HEK293 (cell line): Measurements from ENCODE around the gene SCN8A.

ENCODE experiments used
- CTCF ChIA-PET: fragments of 350-600 bp; formaldehyde crosslinking; extraction: SDS; loops from one replicate; lab custom pipeline; 2021; ENCODE audit warnings: antibody characterized with exemption; lab: Yijun Ruan, JAX
- POLR2A ChIA-PET: fragments of 300-600 bp; formaldehyde crosslinking; extraction: SDS; loops from one replicate; lab custom pipeline; 2020; ENCODE audit warnings: antibody characterized with exemption, inconsistent platforms; lab: Yijun Ruan, JAX
- H3K27ac ChIP-seq: fragments of 200-500 bp; sonication (Bioruptor generic); 2 replicates; pipeline ENCODE4 v1.5.1; 2014; ENCODE audit warnings: low read depth, low read length, control low read depth, inconsistent platforms; ENCODE audit errors: extremely low read depth
- H3K36me3 ChIP-seq, 2 experiments: fragments of 200-500 bp in 1 of 2; sonication (Bioruptor generic) in 1 of 2; 1 replicate in 1 of 2; 2 replicates in 1 of 2; pipeline ENCODE4 v1.5.1; 2014 to 2017; ENCODE audit warnings: inconsistent platforms in 2 of 2, low read length in 2 of 2; ENCODE audit not compliant: control insufficient read depth in 2 of 2, insufficient read depth in 1 of 2
- H3K4me1 ChIP-seq: fragments of 200-500 bp; sonication (Bioruptor generic); 2 replicates; pipeline ENCODE4 v1.5.1; 2014; ENCODE audit warnings: mild to moderate bottlenecking, low read length, inconsistent platforms; ENCODE audit not compliant: control insufficient read depth, insufficient read depth
- H3K4me3 ChIP-seq: 2 replicates; pipeline ENCODE4 v1.5.1; 2011; ENCODE audit warnings: low read depth, mild to moderate bottlenecking, control low read depth, low read length, moderate library complexity
- H3K9me3 ChIP-seq: fragments of 200-500 bp; sonication (Bioruptor generic); 2 replicates; pipeline ENCODE4 v1.5.1; 2014; ENCODE audit warnings: low read depth, low read length, inconsistent platforms; ENCODE audit not compliant: control insufficient read depth, insufficient read depth
- PBX3 ChIP-seq: sonication (generic); formaldehyde crosslinking; IDR thresholded peaks from 2 replicates; pipeline ENCODE4 v1.8.1; 2022; ENCODE audit warnings: mild to moderate bottlenecking, moderate library complexity, missing genetic modification reagents
- PRDM1 ChIP-seq: fragments of 450-650 bp; formaldehyde crosslinking; IDR thresholded peaks from 2 replicates; pipeline ENCODE4; 2016; ENCODE audit warnings: missing biosample characterization, missing genetic modification characterization
- SP3 ChIP-seq: fragments of 450-650 bp; formaldehyde crosslinking; IDR thresholded peaks from 2 replicates; pipeline ENCODE4 v1.5.1; 2016; ENCODE audit warnings: missing biosample characterization, missing genetic modification characterization
- ZBTB7A ChIP-seq: fragments of 450-650 bp; formaldehyde crosslinking; IDR thresholded peaks from 2 replicates; pipeline ENCODE4 v1.5.1; 2016; ENCODE audit warnings: low read depth, missing biosample characterization, missing genetic modification characterization
- ZNF114 ChIP-seq: fragments of 450-650 bp; formaldehyde crosslinking; IDR thresholded peaks from 2 replicates; pipeline ENCODE4 v1.5.0; 2017; ENCODE audit warnings: missing biosample characterization, missing genetic modification characterization
- ZNF341 ChIP-seq: fragments of 450-650 bp; formaldehyde crosslinking; IDR thresholded peaks from 2 replicates; pipeline ENCODE4; 2016; ENCODE audit warnings: low read depth, missing biosample characterization, missing genetic modification characterization
- ZNF350 ChIP-seq: fragments of 450-650 bp; formaldehyde crosslinking; IDR thresholded peaks from 2 replicates; pipeline ENCODE4 v1.5.0; 2017; ENCODE audit warnings: missing biosample characterization, mild to moderate bottlenecking, missing genetic modification characterization
- ZNF354C ChIP-seq: fragments of 450-650 bp; formaldehyde crosslinking; IDR thresholded peaks from 2 replicates; pipeline ENCODE4 v1.5.1; 2016; ENCODE audit warnings: missing biosample characterization, missing genetic modification characterization, low read depth, borderline replicate concordance
- ZNF488 ChIP-seq: fragments of 450-650 bp; formaldehyde crosslinking; IDR thresholded peaks from 2 replicates; pipeline ENCODE4 v1.5.1; 2016; ENCODE audit warnings: missing biosample characterization, missing genetic modification characterization
- ZNF549 ChIP-seq: fragments of 450-650 bp; IDR thresholded peaks from 2 replicates; pipeline ENCODE4 v1.5.1; 2018; ENCODE audit warnings: missing biosample characterization, missing genetic modification characterization, mild to moderate bottlenecking, inconsistent platforms, moderate library complexity
- ZNF555 ChIP-seq: fragments of 450-650 bp; formaldehyde crosslinking; conservative IDR thresholded peaks from 2 replicates; pipeline ENCODE4 v1.5.1; 2017; ENCODE audit warnings: missing biosample characterization, mild to moderate bottlenecking, missing genetic modification characterization, inconsistent platforms
- ZNF626 ChIP-seq: fragments of 450-650 bp; sonication (Bioruptor Pico); formaldehyde crosslinking; IDR thresholded peaks from 2 replicates; pipeline ENCODE4 v1.5.1; 2018; ENCODE audit warnings: missing biosample characterization, missing genetic modification characterization, inconsistent platforms
- ZNF658 ChIP-seq: fragments of 450-650 bp; formaldehyde crosslinking; IDR thresholded peaks from 2 replicates; pipeline ENCODE4; 2016; ENCODE audit warnings: missing biosample characterization, missing genetic modification characterization
- ZNF670 ChIP-seq: fragments of 450-650 bp; formaldehyde crosslinking; IDR thresholded peaks from 2 replicates; pipeline ENCODE4 v1.5.1; 2016; ENCODE audit warnings: missing biosample characterization, missing genetic modification characterization, low read depth
- ZNF785 ChIP-seq: fragments of 450-650 bp; formaldehyde crosslinking; IDR thresholded peaks from 2 replicates; pipeline ENCODE4 v1.5.1; 2016; ENCODE audit warnings: missing biosample characterization, missing genetic modification characterization
- ZSCAN16 ChIP-seq: fragments of 450-650 bp; formaldehyde crosslinking; IDR thresholded peaks from 2 replicates; pipeline ENCODE4 v1.5.1; 2016; ENCODE audit warnings: missing biosample characterization, missing genetic modification characterization
- TF ChIP-seq, protein P1 (sequence below): fragments of 450-650 bp; formaldehyde crosslinking; IDR thresholded peaks from 2 replicates; pipeline ENCODE4 v1.5.1; 2016; ENCODE audit warnings: missing biosample characterization, missing genetic modification characterization
- TF ChIP-seq, protein P2 (sequence below): fragments of 450-650 bp; formaldehyde crosslinking; IDR thresholded peaks from 2 replicates; pipeline ENCODE4 v1.5.1; 2016; ENCODE audit warnings: missing biosample characterization, missing genetic modification characterization
- TF ChIP-seq, protein P3 (sequence below): fragments of 450-650 bp; formaldehyde crosslinking; IDR thresholded peaks from 2 replicates; pipeline ENCODE4 v1.5.1; 2016; ENCODE audit warnings: missing biosample characterization, missing genetic modification characterization
- TF ChIP-seq, protein P4 (sequence below): fragments of 450-650 bp; formaldehyde crosslinking; IDR thresholded peaks from 2 replicates; pipeline ENCODE4 v1.5.1; 2016; ENCODE audit warnings: missing biosample characterization, missing genetic modification characterization, low read depth
- TF ChIP-seq, protein P5 (sequence below): fragments of 450-650 bp; formaldehyde crosslinking; optimal IDR thresholded peaks from 2 replicates; pipeline ENCODE3; 2016; ENCODE audit warnings: missing biosample characterization, mild to moderate bottlenecking, missing genetic modification characterization

The SCN8A gene

GRCh38 chr12:51837286-51837685 lies 246.3 kb downstream of the SCN8A start:
- CTCF ChIA-PET, result interaction anchor here (0.6 to 3.3 kb wide), 2 partner anchors 13 to 241 kb away, joined by 3 to 26 read pairs; no protein-coding TSS in a partner anchor
- TF ChIP-seq, protein P1, sequence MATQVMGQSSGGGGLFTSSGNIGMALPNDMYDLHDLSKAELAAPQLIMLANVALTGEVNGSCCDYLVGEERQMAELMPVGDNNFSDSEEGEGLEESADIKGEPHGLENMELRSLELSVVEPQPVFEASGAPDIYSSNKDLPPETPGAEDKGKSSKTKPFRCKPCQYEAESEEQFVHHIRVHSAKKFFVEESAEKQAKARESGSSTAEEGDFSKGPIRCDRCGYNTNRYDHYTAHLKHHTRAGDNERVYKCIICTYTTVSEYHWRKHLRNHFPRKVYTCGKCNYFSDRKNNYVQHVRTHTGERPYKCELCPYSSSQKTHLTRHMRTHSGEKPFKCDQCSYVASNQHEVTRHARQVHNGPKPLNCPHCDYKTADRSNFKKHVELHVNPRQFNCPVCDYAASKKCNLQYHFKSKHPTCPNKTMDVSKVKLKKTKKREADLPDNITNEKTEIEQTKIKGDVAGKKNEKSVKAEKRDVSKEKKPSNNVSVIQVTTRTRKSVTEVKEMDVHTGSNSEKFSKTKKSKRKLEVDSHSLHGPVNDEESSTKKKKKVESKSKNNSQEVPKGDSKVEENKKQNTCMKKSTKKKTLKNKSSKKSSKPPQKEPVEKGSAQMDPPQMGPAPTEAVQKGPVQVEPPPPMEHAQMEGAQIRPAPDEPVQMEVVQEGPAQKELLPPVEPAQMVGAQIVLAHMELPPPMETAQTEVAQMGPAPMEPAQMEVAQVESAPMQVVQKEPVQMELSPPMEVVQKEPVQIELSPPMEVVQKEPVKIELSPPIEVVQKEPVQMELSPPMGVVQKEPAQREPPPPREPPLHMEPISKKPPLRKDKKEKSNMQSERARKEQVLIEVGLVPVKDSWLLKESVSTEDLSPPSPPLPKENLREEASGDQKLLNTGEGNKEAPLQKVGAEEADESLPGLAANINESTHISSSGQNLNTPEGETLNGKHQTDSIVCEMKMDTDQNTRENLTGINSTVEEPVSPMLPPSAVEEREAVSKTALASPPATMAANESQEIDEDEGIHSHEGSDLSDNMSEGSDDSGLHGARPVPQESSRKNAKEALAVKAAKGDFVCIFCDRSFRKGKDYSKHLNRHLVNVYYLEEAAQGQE (tag by site-specific recombination), result no peak
- TF ChIP-seq ZNF658 (no peak), ZSCAN16 (tag by site-specific recombination) (no peak), ZNF341 (tag by site-specific recombination) (no peak), ZNF626 (tag by site-specific recombination) (no peak), ZNF670 (tag by site-specific recombination) (no peak), ZNF488 (no peak), ZNF549 (tag by site-specific recombination) (no peak), PRDM1 (no peak), ZNF785 (tag by site-specific recombination) (no peak), ZNF354C (tag by site-specific recombination) (no peak), ZNF114 (tag by site-specific recombination) (no peak), ZBTB7A (tag by site-specific recombination) (no peak)
- TF ChIP-seq, protein P2, sequence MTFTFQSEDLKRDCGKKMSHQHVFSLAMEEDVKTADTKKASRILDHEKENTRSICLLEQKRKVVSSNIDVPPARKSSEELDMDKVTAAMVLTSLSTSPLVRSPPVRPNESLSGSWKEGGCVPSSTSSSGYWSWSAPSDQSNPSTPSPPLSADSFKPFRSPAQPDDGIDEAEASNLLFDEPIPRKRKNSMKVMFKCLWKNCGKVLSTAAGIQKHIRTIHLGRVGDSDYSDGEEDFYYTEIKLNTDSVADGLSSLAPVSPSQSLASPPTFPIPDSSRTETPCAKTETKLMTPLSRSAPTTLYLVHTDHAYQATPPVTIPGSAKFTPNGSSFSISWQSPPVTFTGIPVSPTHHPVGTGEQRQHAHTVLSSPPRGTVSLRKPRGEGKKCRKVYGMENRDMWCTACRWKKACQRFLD (tag by site-specific recombination), result no peak
- no peaks in the 10 kb centered on the region for H3K9me3 ChIP-seq
- H3K36me3 ChIP-seq, result no peaks in the 10 kb centered on the region
- H3K4me1 ChIP-seq, result 0 out of 2 replicates have a peak, but pooled peaks cover 3% of the 10 kb centered on the region
- H3K4me3 ChIP-seq, result no peak overlapping the region
- POLR2A ChIA-PET, result no interaction called here
- H3K27ac ChIP-seq, result no peak overlapping the region

- CTCF ChIA-PET, result interaction anchor here (0.5 to 3.3 kb wide), 3 partner anchors 13 to 407 kb away, joined by 3 to 26 read pairs (median 5); no protein-coding TSS in a partner anchor
- H3K4me3 ChIP-seq, result no peak overlapping the region
- H3K4me1 ChIP-seq, result 0 out of 2 replicates have a peak, but pooled peaks cover 3% of the 10 kb centered on the region
- no peak overlapping the region for H3K27ac ChIP-seq
- no peaks in the 10 kb centered on the region for H3K36me3 ChIP-seq
- TF ChIP-seq ZNF555 (tag by site-specific recombination), result no peak
- no peaks in the 10 kb centered on the region for H3K9me3 ChIP-seq
- POLR2A ChIA-PET, result no interaction called here
These were observed 247.0 kb downstream of the SCN8A start for GRCh38 chr12:51838036-51838435.

DNA sequence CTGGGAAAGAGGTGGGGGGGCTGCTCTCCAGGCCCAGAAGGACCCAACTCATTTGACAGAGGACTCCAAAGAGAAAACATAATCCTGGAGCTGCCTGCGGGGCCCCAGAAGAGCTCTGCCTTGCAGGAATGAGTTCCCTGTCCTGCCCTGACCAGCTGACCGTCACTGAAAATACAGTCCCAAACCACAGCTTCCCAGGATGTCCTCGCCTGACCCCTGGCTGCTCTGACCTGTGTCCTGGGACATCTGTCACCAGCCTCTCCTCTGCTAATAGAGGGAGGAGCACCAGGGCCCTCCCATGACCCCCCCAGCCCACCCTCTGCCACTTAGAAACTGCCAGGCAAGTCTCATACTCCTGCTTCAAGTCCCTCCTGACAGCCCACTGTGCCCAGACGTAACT lies 247.7 kb downstream of the SCN8A start:
- no peaks in the 10 kb centered on the region for H3K9me3 ChIP-seq
- H3K4me1 ChIP-seq, result 0 out of 2 replicates have a peak, but pooled peaks cover 3% of the 10 kb centered on the region
- H3K36me3 ChIP-seq, result no peaks in the 10 kb centered on the region
- CTCF ChIA-PET, result interaction anchor here (0.5 to 3.3 kb wide), 4 partner anchors 12 to 407 kb away, joined by 3 to 26 read pairs (median 4); no protein-coding TSS in a partner anchor
- no peak overlapping the region for H3K27ac ChIP-seq
- POLR2A ChIA-PET, result interaction anchor here (1.3 kb wide), 1 partner anchor 18 kb away, joined by 3 read pairs; no protein-coding TSS in a partner anchor
- no peak overlapping the region for H3K4me3 ChIP-seq
- TF ChIP-seq PBX3 (CRISPR knock-in tag), result no peak
- TF ChIP-seq, protein P3, sequence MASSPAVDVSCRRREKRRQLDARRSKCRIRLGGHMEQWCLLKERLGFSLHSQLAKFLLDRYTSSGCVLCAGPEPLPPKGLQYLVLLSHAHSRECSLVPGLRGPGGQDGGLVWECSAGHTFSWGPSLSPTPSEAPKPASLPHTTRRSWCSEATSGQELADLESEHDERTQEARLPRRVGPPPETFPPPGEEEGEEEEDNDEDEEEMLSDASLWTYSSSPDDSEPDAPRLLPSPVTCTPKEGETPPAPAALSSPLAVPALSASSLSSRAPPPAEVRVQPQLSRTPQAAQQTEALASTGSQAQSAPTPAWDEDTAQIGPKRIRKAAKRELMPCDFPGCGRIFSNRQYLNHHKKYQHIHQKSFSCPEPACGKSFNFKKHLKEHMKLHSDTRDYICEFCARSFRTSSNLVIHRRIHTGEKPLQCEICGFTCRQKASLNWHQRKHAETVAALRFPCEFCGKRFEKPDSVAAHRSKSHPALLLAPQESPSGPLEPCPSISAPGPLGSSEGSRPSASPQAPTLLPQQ (tag by site-specific recombination), result no peak
- TF ChIP-seq, protein P4, sequence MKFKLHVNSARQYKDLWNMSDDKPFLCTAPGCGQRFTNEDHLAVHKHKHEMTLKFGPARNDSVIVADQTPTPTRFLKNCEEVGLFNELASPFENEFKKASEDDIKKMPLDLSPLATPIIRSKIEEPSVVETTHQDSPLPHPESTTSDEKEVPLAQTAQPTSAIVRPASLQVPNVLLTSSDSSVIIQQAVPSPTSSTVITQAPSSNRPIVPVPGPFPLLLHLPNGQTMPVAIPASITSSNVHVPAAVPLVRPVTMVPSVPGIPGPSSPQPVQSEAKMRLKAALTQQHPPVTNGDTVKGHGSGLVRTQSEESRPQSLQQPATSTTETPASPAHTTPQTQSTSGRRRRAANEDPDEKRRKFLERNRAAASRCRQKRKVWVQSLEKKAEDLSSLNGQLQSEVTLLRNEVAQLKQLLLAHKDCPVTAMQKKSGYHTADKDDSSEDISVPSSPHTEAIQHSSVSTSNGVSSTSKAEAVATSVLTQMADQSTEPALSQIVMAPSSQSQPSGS (tag by site-specific recombination), result no peak
- no peak for TF ChIP-seq ZNF350 (tag by site-specific recombination)
- TF ChIP-seq SP3 (tag by site-specific recombination), result no peak
- TF ChIP-seq, protein P5, sequence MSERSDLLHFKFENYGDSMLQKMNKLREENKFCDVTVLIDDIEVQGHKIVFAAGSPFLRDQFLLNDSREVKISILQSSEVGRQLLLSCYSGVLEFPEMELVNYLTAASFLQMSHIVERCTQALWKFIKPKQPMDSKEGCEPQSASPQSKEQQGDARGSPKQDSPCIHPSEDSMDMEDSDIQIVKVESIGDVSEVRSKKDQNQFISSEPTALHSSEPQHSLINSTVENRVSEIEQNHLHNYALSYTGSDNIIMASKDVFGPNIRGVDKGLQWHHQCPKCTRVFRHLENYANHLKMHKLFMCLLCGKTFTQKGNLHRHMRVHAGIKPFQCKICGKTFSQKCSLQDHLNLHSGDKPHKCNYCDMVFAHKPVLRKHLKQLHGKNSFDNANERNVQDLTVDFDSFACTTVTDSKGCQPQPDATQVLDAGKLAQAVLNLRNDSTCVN, result no peak
